ENCODE measurements around the gene GRHL1.

GRHL1 gene

GRCh38 chr2:10009271-10009810 is 57.8 kb downstream of the GRHL1 start:
- no peak for TF ChIP-seq REST (IDR thresholded peaks at IDR 0.05; ENCODE audit: insufficient read depth in 1 of 2, low read depth in 2 of 2, low read length in 2 of 2)
- no peak for TF ChIP-seq POLR2AphosphoS5 (IDR thresholded peaks at IDR 0.05; ENCODE audit: low read depth, low read length)
- TF ChIP-seq TAF1 (IDR thresholded peaks at IDR 0.05; ENCODE audit: borderline replicate concordance, insufficient read depth, low read length): no peak
- no peak for TF ChIP-seq FOXP2 (optimal IDR thresholded peaks at IDR 0.05; ENCODE audit: borderline replicate concordance, extremely low read depth, extremely low read length, insufficient read depth)
- no peak for TF ChIP-seq SIN3A (IDR thresholded peaks at IDR 0.05; ENCODE audit: borderline replicate concordance, insufficient read depth, low read length)

- TF ChIP-seq FOXP2 (optimal IDR thresholded peaks at IDR 0.05; ENCODE audit: borderline replicate concordance, extremely low read depth, extremely low read length, insufficient read depth) (no peak), TAF1 (IDR thresholded peaks at IDR 0.05; ENCODE audit: borderline replicate concordance, insufficient read depth, low read length) (no peak), REST (IDR thresholded peaks at IDR 0.05; ENCODE audit: insufficient read depth in 1 of 2, low read depth in 2 of 2, low read length in 2 of 2) (no peak)
Observed at GRCh38 chr2:10009811-10010781, 58.6 kb downstream of the GRHL1 start.

- TF ChIP-seq REST (IDR thresholded peaks at IDR 0.05; ENCODE audit: insufficient read depth in 1 of 2, low read depth in 2 of 2, low read length in 2 of 2) (no peak), POLR2AphosphoS5 (IDR thresholded peaks at IDR 0.05; ENCODE audit: low read depth, low read length) (no peak), TAF1 (IDR thresholded peaks at IDR 0.05; ENCODE audit: borderline replicate concordance, insufficient read depth, low read length) (no peak), SIN3A (IDR thresholded peaks at IDR 0.05; ENCODE audit: borderline replicate concordance, insufficient read depth, low read length) (no peak), FOXP2 (optimal IDR thresholded peaks at IDR 0.05; ENCODE audit: borderline replicate concordance, extremely low read depth, extremely low read length, insufficient read depth) (no peak)
Observed at GRCh38 chr2:10012963-10013461, 61.5 kb downstream of the GRHL1 start.

GRCh38 chr2:10014418-10015190 is 63.1 kb downstream of the GRHL1 start:
- TF ChIP-seq FOXP2 (optimal IDR thresholded peaks at IDR 0.05; ENCODE audit: borderline replicate concordance, extremely low read depth, extremely low read length, insufficient read depth) (no peak), POLR2AphosphoS5 (IDR thresholded peaks at IDR 0.05; ENCODE audit: low read depth, low read length) (no peak), TAF1 (IDR thresholded peaks at IDR 0.05; ENCODE audit: borderline replicate concordance, insufficient read depth, low read length) (no peak), SIN3A (IDR thresholded peaks at IDR 0.05; ENCODE audit: borderline replicate concordance, insufficient read depth, low read length) (no peak)
